ENCODE results near the gene ITIH4. TPM values are rescaled to one million over a fixed set of nuclear protein-coding genes. Genes with fewer than 3 reads are reported as not detected.

Gene ITIH4
- polyA plus RNA-seq (2012; ENCODE audit: low read depth, missing spikeins) = 1.6 TPM

DNA sequence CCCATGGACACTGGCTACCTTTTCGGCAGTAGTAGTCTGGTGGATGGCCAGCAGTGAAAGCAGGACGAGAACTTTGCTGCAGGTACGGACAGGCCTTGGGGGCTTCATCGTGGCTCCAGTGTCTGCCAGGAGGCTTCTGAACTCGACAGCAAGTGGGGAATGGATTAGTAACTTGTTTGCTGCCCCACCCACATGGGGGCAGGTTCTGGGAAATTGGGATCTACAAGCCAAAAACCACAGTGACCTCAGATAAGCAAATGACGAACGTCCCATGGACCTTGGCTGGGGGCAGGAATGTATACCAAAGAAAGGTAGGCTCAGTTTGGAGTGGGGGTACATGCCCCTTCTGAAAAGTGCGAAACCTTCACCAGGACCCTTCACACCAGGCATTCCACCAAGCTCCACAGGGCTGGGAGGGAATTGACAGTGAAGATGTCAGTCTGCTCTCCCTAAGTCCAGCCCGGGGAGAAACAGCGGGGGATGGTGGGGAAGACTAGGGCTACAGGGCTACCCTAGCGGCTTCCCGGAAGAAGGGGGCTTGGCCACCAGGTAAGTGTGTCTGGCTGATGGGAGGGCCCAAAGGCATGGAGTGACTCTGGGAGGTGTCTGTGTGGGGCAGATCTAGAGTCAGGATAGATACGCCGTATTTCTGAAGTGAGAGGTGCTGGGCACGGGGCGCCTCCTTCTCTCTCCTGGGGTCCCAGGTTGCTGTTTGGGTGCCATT is at the start of gene ITIH4:
TSS of gene ITIH4 (minus strand) at position 138 of the 724 bp plus-strand sequence. CDS start at position 108, 30 bp downstream.
- DNase-seq (ENCODE audit: insufficient read length, low spot score) = no peak
- no peak for FAIRE-seq
- TF ChIP-seq POU2F2 (IDR thresholded peaks at IDR 0.05; ENCODE audit: low read depth, low read length) = no peak
- no peak for TF ChIP-seq POLR2AphosphoS5 (IDR thresholded peaks at IDR 0.05; ENCODE audit: low read depth, low read length)
- TF ChIP-seq POLR2A (IDR thresholded peaks at IDR 0.05; ENCODE audit: low read depth, low read length) = no peak
- no peak for TF ChIP-seq PAX5 (IDR thresholded peaks at IDR 0.05; ENCODE audit: insufficient read depth, low read length, severe bottlenecking)
- no peak for TF ChIP-seq TAF1 (IDR thresholded peaks at IDR 0.05; ENCODE audit: low read depth, low read length)
- no peak for TF ChIP-seq SPI1 (IDR thresholded peaks at IDR 0.05; ENCODE audit: low read depth, low read length)

DNA sequence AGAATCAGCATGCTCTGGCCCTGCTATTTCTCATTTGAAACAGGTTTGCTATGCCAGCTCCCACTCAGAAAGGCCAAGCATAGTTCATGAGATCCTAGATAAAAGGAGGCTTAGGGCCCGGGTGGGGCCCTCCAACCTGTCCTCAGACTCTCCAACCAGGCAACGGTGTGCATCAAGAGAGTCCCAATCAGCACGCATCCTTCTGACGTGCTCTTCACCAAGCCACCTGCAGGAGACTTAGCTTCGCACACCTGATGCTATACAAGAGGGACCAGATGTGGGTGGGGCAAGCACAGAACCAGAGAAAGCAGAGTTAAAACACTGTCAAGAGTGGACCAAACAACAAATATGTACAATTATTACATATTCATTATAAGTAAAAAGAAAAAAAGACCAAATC is 49.6 kb upstream of the ITIH4 start:
- TF ChIP-seq POLR2A (IDR thresholded peaks at IDR 0.05; ENCODE audit: low read depth, low read length) (no peak), POLR2AphosphoS5 (IDR thresholded peaks at IDR 0.05; ENCODE audit: low read depth, low read length) (no peak), SPI1 (IDR thresholded peaks at IDR 0.05; ENCODE audit: low read depth, low read length) (no peak), TAF1 (IDR thresholded peaks at IDR 0.05; ENCODE audit: low read depth, low read length) (no peak), POU2F2 (IDR thresholded peaks at IDR 0.05; ENCODE audit: low read depth, low read length) (no peak), PAX5 (IDR thresholded peaks at IDR 0.05; ENCODE audit: insufficient read depth, low read length, severe bottlenecking) (no peak)
- DNase-seq (ENCODE audit: insufficient read length, low spot score) (no peak), FAIRE-seq (peak; percentile 38)

DNA sequence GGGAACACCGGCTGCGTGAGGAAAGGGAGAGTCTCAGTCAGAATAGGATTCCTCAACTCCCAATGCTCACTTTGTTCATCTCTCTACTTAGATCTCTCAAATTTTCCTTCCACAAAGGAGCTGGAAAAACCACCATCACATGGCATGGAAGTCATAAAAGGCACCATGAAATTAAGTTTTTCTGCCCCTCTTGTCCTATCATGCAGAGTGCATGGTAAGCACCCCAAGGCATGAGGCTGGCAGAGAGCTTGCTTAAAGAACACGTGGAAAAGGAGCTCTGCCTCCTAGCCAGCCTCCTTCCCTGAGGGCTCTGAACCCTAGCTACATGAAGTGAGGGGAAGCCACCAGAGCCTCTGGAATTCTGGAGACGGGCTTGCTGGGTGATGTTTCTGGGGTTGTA is 49.1 kb upstream of the ITIH4 start:
- DNase-seq (ENCODE audit: insufficient read length, low spot score) (no peak), FAIRE-seq (no peak)
- TF ChIP-seq SPI1 (IDR thresholded peaks at IDR 0.05; ENCODE audit: low read depth, low read length) (no peak), POLR2A (IDR thresholded peaks at IDR 0.05; ENCODE audit: low read depth, low read length) (no peak), POLR2AphosphoS5 (IDR thresholded peaks at IDR 0.05; ENCODE audit: low read depth, low read length) (no peak), PAX5 (IDR thresholded peaks at IDR 0.05; ENCODE audit: insufficient read depth, low read length, severe bottlenecking) (no peak), TAF1 (IDR thresholded peaks at IDR 0.05; ENCODE audit: low read depth, low read length) (no peak), POU2F2 (IDR thresholded peaks at IDR 0.05; ENCODE audit: low read depth, low read length) (no peak)

DNA sequence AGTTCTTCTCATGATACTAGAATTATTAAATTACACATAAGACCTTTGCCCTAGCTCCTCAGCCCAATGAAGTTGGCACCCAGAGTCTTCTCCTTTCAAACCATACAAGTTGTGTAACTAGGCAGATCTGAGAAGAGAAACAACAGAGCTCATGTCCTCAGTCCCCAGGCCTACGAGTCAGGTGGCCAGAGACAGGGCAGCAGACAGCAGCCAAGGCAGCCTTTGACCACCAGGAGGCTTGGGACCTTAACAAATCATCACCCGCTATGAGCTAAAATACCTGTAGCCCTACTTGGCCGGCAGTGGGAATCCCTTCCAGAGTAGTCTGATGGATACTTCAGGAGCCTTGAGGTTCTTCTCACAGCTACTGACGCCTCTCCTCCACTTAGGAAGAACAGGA is 48.6 kb upstream of the ITIH4 start:
- FAIRE-seq (no peak), DNase-seq (ENCODE audit: insufficient read length, low spot score) (no peak)
- TF ChIP-seq POLR2A (IDR thresholded peaks at IDR 0.05; ENCODE audit: low read depth, low read length) = no peak
- TF ChIP-seq POU2F2 (IDR thresholded peaks at IDR 0.05; ENCODE audit: low read depth, low read length) = no peak
- no peak for TF ChIP-seq TAF1 (IDR thresholded peaks at IDR 0.05; ENCODE audit: low read depth, low read length)

DNA sequence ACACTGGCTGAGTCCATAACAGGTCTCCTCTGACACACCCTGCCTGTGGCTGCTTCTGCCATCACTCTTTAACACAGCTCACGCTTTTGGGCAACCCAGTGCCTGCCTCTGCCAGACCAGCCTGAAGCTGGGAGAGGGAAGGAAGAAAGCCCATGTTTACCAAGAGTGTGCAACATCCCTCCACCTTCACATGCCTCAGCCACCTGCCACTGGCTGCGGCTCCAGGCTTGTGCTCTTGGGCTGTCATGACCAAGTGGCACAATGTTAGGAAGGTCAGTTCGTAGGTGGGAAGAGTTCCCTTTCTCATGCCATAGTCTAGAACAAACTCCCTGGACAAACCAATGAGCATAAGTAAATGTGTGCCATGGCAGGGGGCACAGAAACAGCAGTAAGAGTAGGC is 46.6 kb upstream of the ITIH4 start:
- TF ChIP-seq PAX5 (IDR thresholded peaks at IDR 0.05; ENCODE audit: insufficient read depth, low read length, severe bottlenecking) = no peak
- no peak for TF ChIP-seq SPI1 (IDR thresholded peaks at IDR 0.05; ENCODE audit: low read depth, low read length)
- TF ChIP-seq POLR2A (IDR thresholded peaks at IDR 0.05; ENCODE audit: low read depth, low read length) = no peak
- TF ChIP-seq POU2F2 (IDR thresholded peaks at IDR 0.05; ENCODE audit: low read depth, low read length) = no peak
- no peak for TF ChIP-seq POLR2AphosphoS5 (IDR thresholded peaks at IDR 0.05; ENCODE audit: low read depth, low read length)
- TF ChIP-seq TAF1 (IDR thresholded peaks at IDR 0.05; ENCODE audit: low read depth, low read length) = no peak
- FAIRE-seq = no peak
- no peak for DNase-seq (ENCODE audit: insufficient read length, low spot score)

DNA sequence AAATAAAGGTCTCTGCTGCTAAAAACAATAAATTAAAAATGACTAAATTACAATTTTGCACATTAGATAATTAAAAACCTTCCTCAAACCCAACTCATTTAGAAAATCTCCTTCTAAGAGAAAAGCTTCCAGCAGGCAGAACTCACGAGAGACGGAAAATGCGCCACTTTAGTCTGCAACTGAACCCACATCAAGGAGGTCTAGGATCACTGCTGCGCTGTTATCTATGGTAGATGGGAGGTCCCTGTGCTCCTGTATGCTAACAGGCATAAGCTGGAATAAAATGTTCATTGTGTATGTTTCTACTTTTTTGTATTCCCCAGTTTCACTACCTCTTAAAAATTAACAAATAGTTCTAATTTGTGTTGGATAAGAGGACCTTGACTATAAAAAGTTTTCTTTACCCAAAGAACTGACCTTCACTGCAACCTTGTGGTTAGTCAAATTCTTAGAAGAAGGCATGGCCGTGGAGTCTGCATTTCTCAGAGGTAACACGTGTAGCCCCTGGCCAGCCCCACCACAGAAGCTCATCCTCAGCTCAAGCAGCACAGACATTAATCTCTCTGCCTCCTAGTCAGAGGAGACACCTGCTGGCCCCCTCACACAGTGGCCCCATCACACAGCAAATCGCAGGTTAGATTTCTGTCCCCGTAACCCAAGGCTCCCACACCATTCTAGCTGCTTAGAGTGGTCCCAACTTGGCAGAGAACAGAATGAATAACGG is 44.6 kb upstream of the ITIH4 start:
- TF ChIP-seq POLR2AphosphoS5 (IDR thresholded peaks at IDR 0.05; ENCODE audit: low read depth, low read length) (no peak), POLR2A (IDR thresholded peaks at IDR 0.05; ENCODE audit: low read depth, low read length) (no peak), TAF1 (IDR thresholded peaks at IDR 0.05; ENCODE audit: low read depth, low read length) (no peak), PAX5 (IDR thresholded peaks at IDR 0.05; ENCODE audit: insufficient read depth, low read length, severe bottlenecking) (no peak), POU2F2 (IDR thresholded peaks at IDR 0.05; ENCODE audit: low read depth, low read length) (no peak), SPI1 (IDR thresholded peaks at IDR 0.05; ENCODE audit: low read depth, low read length) (no peak)
- DNase-seq (ENCODE audit: insufficient read length, low spot score) (no peak), FAIRE-seq (no peak)

- DNase-seq (ENCODE audit: insufficient read length, low spot score) (no peak), FAIRE-seq (peak; percentile 60)
- TF ChIP-seq SPI1 (IDR thresholded peaks at IDR 0.05; ENCODE audit: low read depth, low read length) (no peak), TAF1 (IDR thresholded peaks at IDR 0.05; ENCODE audit: low read depth, low read length) (no peak), POLR2A (IDR thresholded peaks at IDR 0.05; ENCODE audit: low read depth, low read length) (no peak), POLR2AphosphoS5 (IDR thresholded peaks at IDR 0.05; ENCODE audit: low read depth, low read length) (no peak), PAX5 (IDR thresholded peaks at IDR 0.05; ENCODE audit: insufficient read depth, low read length, severe bottlenecking) (no peak), POU2F2 (IDR thresholded peaks at IDR 0.05; ENCODE audit: low read depth, low read length) (no peak)
Measured at GRCh38 chr3:52874160-52874701, 43.8 kb upstream of the ITIH4 start.

GRCh38 chr3:52873433-52874159 is 43.1 kb upstream of the ITIH4 start:
- DNase-seq (ENCODE audit: insufficient read length, low spot score) (no peak), FAIRE-seq (peak; percentile 69)
- no peak for TF ChIP-seq POLR2AphosphoS5 (IDR thresholded peaks at IDR 0.05; ENCODE audit: low read depth, low read length)
- TF ChIP-seq PAX5 (IDR thresholded peaks at IDR 0.05; ENCODE audit: insufficient read depth, low read length, severe bottlenecking) = no peak
- no peak for TF ChIP-seq SPI1 (IDR thresholded peaks at IDR 0.05; ENCODE audit: low read depth, low read length)
- TF ChIP-seq POLR2A (IDR thresholded peaks at IDR 0.05; ENCODE audit: low read depth, low read length) = no peak
- TF ChIP-seq POU2F2 (IDR thresholded peaks at IDR 0.05; ENCODE audit: low read depth, low read length) = no peak
- TF ChIP-seq TAF1 (IDR thresholded peaks at IDR 0.05; ENCODE audit: low read depth, low read length) = no peak

GRCh38 chr3:52872245-52872644 is 41.8 kb upstream of the ITIH4 start:
- FAIRE-seq (no peak), DNase-seq (ENCODE audit: insufficient read length, low spot score) (no peak)
- TF ChIP-seq SPI1 (IDR thresholded peaks at IDR 0.05; ENCODE audit: low read depth, low read length) (no peak), POU2F2 (IDR thresholded peaks at IDR 0.05; ENCODE audit: low read depth, low read length) (no peak), POLR2A (IDR thresholded peaks at IDR 0.05; ENCODE audit: low read depth, low read length) (no peak), POLR2AphosphoS5 (IDR thresholded peaks at IDR 0.05; ENCODE audit: low read depth, low read length) (no peak), PAX5 (IDR thresholded peaks at IDR 0.05; ENCODE audit: insufficient read depth, low read length, severe bottlenecking) (no peak), TAF1 (IDR thresholded peaks at IDR 0.05; ENCODE audit: low read depth, low read length) (no peak)
